ENCODE measurements around the gene DUOX1. TPM values are rescaled to one million over a fixed set of nuclear protein-coding genes. Genes with fewer than 3 reads are reported as not detected.

The DUOX1 gene
- total and polyA plus RNA-seq, 9 of the 15 experiments (the other 6 are each of a cell fraction or from before 2014, with no cell fraction given): 0.01 to 0.22 (median 0.01) TPM; not detected in 6

GRCh38 chr15:45200001-45200798 lies 70.4 kb downstream of the DUOX1 start (continued):
- TF ChIP-seq PRDM10 (IDR thresholded peaks at IDR 0.05; ENCODE audit: partially characterized antibody) (peak; percentile 57), MTA1 (IDR thresholded peaks at IDR 0.05; ENCODE audit: borderline replicate concordance) (no peak; the same call in 1 of the 2 replicates), ARID4B (CRISPR knock-in tag; IDR thresholded peaks at IDR 0.05) (no peak), SFPQ (IDR thresholded peaks at IDR 0.05; ENCODE audit: low read depth, low read length) (no peak)
